GM21786 (cell line): ENCODE measurements around the gene GSN.

Experiments
- ATAC-seq: cut with Tn5 transposase; IDR thresholded peaks from one replicate; pipeline ENCODE4 v1.9.1; 2021; ENCODE audit not compliant: unreplicated experiment

Gene GSN

GRCh38 chr9:121302341-121302740 lies 34.4 kb downstream of the GSN start:
- ATAC-seq, result no peak

GRCh38 chr9:121302786-121303185 lies 34.8 kb downstream of the GSN start:
- ATAC-seq, result no peak

- ATAC-seq, result no peak
Observed at GRCh38 chr9:121303456-121304451, 35.8 kb downstream of the GSN start.

- ATAC-seq, result no peak
Observed at GRCh38 chr9:121304707-121305106, 36.7 kb downstream of the GSN start.

GRCh38 chr9:121305269-121305994 lies 37.5 kb downstream of the GSN start:
- ATAC-seq, result no peak

- no peak for ATAC-seq
Observed at GRCh38 chr9:121307976-121308375, 40.0 kb downstream of the GSN start.

GRCh38 chr9:121308765-121309164 lies 40.8 kb downstream of the GSN start:
- no peak for ATAC-seq

- no peak for ATAC-seq
Observed at GRCh38 chr9:121309171-121309570, 41.2 kb downstream of the GSN start.

- no peak for ATAC-seq
Observed at GRCh38 chr9:121309833-121310425, 42.0 kb downstream of the GSN start.

- no peak for ATAC-seq
Observed at GRCh38 chr9:121310571-121310970, 42.6 kb downstream of the GSN start.

- ATAC-seq, result no peak
Observed at GRCh38 chr9:121312169-121312568, 44.2 kb downstream of the GSN start.

GRCh38 chr9:121313458-121314152 lies 45.6 kb downstream of the GSN start:
- no peak for ATAC-seq

- ATAC-seq, result no peak
Observed at GRCh38 chr9:121316378-121316777, 48.4 kb downstream of the GSN start.

GRCh38 chr9:121316852-121317373 lies 49.0 kb downstream of the GSN start:
- ATAC-seq, result no peak

GRCh38 chr9:121317737-121318630 lies 50.0 kb downstream of the GSN start:
- ATAC-seq, result no peak

- no peak for ATAC-seq
Observed at GRCh38 chr9:121318631-121319382, 50.8 kb downstream of the GSN start.

- no peak for ATAC-seq
Observed at GRCh38 chr9:121319383-121319780, 51.4 kb downstream of the GSN start.

- ATAC-seq, result no peak
Observed at GRCh38 chr9:121321016-121321503, 53.1 kb downstream of the GSN start.
